Activated CD8-positive, alpha-beta memory T cell treated with anti-CD3 and anti-CD28 coated beads for 24 hours (primary cell): ENCODE data around the gene AMPD3.
"Not testable (repeated sequence)": the region's sequence is repeated elsewhere in the genome, so short reads cannot be mapped to it uniquely, and the experiment has no call there.

Experiments
- DNase-seq: peaks from one replicate; pipeline ENCODE4 v3.0.0-alpha.2; 2020

AMPD3 gene

DNA sequence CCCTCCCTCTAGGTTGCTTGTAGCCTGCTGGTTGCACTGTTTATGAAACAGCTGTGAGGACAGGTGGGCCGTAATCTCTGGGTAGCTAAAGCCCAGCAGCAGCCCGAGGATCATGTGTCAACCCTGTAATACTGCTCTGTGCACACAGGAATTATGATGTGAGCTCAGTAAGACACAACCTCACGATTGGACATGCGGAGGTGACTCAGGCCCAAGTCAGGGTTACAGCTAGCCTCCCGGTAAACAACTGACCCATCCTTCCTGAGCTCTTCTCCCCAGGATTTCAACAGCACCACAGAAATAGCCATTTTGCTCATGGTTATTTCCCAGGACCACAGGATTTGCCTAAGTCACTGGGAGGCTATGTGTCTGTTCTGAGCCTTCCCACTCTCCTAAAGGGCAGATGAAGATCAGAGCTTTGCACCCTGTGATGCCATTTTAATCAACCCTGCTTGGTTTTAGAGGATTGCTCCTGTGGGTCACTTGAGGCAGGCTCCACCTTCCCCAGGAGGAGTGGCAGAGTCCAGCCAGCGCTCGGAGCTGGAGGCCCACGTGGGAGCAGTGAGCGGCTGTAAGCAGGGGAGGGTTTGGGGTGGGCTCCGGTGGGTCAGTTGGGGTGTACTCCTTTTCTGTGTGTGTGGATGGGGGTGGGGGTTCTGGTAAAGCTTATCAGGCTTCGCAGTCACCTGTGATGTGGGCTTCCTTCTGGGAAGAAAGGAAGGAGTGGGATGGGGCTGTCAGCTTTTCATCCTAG lies at the start of gene AMPD3:
TSS of gene AMPD3 (plus strand) at position 387 of the 754 bp plus-strand sequence. CDS start 6,256 bp downstream, outside the sequence.
- peak; percentile 59 for DNase-seq

DNA sequence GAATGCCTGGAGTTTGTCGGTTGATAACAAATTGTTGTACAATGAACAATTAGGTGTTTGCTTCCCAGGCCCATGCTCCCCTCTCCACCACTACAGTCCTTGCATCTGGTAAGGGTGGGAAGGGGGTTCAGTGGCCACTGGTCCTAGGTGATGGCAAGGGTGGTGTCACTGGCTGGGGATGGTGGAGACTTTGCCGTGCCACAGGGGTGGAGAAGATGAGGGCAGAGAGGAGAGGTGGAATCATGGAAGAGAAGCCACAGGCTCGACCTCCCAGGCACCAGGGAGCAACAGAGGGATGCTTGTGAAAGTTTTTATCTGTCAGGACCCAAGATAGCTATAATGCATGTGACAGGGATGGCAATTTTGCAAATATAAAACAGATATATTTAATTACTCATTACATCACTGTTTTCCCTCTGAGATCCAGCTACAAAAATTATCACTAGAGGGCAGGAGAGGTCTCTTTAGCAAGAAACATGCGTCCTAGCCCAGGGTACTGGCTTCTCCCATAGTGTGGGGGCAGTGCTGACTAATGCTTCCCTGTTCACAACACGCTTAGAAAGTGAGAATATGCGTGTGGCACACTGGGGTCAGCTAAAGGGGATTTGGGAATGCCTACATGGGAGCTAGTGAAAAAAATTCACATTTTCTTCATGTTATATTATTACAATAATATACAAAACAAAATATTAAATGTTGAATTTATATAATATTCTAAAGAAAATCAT lies 49.0 kb upstream of the AMPD3 start:
- peak; percentile 66 for DNase-seq

DNA sequence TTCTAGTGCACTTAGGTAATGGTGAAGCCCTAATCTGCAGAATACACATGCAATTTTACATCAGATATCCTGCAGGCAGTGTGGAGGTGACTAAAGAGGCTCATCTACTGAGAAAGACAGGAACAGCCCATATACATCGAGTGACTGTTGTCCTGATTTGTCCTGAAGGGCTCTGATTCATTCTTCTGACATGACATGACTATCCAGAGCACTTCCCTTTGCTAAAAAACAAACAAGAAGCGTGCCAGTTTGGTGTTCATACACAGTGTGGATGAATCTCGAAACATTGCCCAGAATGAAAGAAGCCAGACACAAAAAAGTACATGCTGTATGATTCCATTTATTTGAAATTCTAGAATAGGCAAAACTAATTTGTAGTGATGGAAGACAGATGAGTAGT lies 48.0 kb upstream of the AMPD3 start:
- DNase-seq, result no peak

DNA sequence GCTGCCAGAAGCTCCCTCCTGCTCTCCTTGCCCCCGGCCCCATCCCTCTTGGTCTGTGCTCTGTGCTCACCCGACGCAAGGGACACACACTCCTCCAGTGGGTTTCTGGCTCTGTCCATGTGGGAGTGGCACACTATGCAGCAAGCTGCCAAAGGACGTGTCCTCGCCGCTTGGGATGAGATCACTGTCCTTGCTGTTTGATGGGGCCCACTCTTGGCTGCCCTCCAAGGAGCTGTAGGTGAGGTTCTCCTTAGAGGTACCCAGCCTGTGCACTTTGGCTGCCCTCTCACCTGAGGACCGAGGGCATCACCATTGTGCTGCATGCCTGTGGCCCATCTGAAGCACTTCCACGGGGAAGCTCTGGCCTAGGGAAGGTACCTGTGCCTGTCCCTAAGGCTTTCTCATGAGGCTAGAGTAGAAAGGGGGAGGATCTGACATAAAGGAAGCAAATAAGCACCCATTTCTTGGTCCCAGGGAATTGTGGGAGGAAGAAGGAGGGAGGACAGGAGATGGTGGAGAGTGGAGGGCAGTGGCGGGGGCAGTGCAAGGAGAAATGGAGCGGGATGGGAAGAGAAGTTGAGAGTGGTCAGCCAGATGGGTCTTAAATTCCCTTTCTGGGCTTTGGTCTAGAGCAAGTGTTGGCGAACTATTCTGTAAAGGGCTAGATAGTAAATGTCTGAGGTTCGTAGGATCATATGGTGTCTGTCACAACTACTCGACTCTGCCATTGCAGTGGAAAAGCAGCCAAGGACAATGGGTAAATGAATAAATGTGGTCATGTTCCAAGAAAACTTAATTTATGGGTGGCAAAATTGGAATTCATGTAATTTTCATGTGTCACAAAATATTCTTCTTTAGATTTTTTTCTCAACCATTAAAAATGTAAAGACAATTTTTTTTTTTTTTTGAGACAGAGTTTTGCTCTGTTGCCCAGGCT lies 47.0 kb upstream of the AMPD3 start:
- no peak for DNase-seq

DNA sequence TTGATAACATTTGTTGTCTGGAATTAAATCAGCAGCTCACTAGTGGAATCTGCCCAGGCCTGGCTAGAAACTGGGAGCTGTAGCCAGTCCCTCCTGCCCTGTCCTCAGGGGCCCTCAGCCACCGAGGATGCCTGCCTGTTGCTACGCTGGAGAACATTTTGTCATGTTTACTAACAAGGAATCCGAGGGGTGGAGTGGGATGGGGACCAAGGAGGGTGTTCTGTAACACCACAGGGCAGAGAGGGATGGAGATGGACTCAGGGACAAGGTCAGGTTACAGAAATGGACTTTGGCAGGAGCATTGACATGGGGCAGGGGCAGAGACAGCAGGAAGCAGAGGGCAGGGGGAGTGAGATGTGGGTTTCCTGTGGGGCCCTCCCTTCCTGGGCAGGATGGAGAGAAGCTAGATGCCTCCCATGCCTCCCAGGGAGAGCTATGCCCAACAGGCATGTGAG lies 45.8 kb upstream of the AMPD3 start:
- no peak for DNase-seq

DNA sequence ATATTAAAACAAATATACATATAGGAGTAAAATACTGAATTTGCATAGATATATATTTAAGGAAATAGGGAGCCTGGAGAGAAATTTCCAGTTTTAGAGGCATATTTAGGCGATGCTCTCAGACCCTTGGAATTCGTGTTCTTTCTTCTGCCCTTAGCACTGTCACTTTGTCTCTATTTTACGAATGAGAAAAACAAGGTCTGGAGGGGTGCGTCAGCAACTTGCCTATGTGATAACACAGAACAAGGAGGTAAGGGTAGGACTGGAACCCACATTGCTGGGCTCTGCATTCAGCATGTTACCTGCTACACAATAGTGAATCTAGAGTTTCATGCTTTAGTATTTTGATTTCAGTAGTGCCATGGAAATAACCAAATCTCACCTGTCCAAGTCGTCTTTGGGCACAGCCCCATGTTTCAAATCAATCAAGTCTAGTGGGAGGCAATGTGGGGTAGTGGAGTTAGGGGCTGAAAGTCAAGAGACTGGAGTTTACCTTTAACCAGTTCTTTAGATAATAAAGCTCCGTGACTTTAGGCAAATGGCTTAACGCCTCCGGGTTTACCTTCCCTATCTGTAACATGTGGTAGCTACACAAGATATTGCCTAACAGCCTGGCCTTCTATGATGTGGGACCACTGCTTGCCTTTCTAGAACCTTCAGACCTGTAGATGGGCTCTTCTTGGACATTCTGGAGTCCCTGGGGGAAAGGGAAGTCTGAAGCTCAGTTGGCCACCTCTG lies 44.8 kb upstream of the AMPD3 start:
- DNase-seq, result peak; percentile 41

DNA sequence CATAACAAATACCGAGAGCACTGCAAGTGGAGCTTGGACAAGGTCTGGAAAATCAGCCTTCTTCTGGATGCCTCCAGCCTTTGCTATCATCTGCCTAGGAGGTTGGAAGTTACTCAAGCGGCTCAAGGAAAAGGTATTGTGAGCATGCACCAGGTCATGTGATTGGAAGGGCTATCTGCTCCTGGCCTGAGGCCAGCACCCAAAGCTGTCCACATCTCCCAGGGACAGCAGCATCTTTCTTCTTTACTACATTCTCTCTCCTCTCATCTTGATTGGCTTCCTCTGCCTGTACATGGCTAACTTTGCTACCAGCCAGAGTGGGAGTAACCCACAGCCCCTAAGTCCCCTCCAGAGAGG lies 44.2 kb upstream of the AMPD3 start:
- DNase-seq, result peak; percentile 48

DNA sequence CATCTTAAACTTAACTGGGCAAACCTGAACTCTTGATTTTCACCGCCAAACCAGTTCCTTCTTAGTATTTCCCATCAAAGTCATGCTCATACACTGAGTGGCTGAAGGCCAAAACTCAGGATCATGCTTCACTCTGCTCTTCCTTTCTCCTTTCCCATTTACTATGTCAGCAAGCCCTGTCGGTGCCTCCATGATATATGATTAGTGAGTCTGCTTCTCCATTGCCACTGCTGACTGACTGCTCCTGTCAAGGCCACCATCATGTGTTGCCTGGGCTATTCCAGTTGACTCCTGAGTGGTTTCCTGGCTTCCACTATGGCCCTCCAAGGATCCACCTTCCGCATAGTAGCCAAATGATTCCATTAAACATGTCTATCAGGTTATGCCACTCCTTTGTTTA lies 42.8 kb upstream of the AMPD3 start:
- peak; percentile 24 for DNase-seq

DNA sequence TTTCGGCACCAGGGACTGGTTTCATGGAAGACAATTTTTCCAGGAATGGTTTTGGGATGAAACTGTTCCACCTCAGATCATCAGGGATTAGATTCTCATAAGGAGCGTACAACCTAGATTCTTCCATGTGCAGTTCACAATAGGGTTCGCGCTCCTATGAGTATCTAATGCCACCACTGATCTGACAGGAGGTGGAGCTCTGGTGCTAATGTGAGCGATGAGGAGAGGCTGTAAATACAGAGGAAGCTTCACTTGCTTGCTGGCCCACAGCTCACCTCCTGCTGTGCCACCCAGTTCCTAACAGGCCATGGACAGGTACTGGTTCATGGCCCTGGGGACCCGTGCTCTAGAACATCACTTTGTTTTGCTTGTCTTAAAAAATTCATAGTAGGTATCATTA lies 41.8 kb upstream of the AMPD3 start:
- DNase-seq, result peak; percentile 60

DNA sequence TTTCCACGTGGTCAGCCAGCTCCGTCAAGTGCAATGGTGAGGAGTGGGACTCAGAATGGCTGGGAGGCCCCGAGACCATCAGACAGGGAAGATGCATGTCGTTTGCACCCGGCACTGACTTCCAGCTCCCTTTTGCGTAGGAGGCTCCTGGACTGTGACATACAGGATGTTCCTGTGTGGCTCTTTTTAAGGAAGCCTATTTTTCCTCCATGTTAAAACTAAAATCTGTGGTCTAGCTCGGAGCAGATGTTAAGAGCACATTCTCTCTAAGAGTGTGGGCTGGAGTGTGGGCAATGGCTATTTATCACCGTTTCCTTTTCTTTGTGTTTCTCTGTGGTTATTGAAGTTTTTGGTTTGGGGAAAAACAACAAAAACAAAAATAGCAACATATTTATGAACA lies 40.9 kb upstream of the AMPD3 start:
- DNase-seq, result peak; percentile 38

DNA sequence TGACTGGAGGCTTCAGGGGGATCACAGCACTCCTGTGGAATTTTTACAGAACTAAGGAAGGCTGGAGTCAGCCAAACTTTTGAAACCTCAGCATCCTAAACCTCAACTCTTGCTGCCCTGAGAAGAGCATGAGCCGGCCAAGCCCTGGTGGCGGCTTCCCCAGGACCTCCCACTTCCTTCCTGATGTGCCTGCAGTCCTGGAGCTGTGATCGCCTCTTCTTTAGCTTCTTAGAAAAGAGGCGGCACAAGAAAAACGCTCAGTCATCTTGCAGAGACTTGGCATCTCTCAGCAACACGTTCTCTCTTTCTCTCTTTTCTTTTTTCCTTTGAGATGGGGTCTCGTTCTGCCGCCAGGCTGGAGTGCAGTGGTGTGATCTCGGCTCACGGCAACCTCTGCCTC lies 40.4 kb upstream of the AMPD3 start:
- no peak for DNase-seq

DNA sequence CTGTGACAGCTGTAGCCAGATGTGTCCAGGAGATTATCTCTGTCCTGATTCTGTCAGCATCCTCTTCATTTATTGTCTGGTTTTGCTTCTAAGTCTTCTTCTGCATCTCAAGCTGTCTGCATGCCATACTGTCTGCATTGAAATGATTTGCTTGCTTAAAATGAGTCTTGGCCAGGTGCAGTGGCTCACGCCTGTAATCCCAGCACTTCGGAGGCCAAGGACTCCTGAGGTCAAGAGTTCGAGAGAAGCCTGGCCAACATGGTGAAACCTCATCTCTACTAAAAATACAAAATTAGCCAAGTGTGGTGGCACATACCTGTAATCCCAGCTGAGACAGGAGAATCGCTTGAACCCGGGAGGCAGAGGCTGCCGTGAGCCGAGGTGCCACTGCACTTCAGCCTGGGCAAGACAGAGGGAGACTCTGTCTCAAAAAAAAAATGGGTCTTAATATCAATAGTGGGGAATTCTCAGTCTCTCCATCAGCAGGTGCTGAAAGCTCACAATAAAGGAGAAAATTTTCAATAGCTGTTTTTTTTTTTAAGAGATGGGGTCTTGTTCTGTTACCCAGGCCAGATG lies 39.2 kb upstream of the AMPD3 start:
- DNase-seq, result no peak

DNA sequence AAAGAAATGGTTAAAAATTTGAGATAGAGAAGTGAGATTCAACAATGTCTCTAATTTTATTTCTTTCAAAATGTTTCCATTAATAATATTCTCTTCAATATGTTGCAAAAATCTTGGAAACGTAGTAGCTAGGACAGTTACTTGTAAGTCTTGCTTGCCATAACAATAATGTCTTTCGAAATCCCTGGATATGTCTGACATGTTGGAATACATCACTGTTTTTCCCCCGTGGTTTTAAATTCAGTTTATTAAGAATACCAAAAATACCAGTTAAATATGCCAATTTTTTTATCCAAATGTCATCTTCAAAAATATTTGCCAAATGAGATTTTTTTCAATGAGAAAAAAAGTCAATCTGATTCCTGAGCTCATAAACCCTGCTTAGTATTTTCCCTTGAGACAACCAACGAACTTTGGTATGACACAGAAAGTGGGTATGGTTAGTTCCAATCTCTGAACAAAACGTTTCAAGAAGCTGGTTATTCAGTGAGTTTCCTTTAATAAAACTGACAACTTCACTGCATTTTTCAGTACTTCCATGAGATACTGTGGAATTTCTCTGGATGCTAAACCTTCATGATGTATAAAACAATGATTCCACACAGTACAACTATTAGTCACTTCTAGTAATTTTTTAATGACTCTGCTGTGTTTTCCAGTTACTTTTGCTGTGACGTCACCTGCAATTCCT lies 36.7 kb upstream of the AMPD3 start:
- DNase-seq, result no peak

DNA sequence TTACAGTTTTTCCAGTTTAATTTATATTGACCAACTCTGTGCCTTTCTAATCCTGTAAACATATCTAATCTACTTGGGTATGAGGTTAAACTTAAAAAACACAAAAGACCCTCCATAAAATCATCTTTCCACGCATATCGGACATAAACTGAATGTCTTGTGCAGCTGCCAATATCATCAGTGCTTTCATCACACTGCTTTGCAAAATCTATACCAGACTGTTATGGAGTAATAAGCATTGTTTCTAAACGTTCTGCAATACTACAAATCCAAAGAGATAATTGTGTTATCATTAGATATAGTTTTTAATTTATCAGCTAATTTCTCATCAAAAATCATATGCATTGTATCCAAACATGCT lies 36.1 kb upstream of the AMPD3 start:
- DNase-seq, result no peak

DNA sequence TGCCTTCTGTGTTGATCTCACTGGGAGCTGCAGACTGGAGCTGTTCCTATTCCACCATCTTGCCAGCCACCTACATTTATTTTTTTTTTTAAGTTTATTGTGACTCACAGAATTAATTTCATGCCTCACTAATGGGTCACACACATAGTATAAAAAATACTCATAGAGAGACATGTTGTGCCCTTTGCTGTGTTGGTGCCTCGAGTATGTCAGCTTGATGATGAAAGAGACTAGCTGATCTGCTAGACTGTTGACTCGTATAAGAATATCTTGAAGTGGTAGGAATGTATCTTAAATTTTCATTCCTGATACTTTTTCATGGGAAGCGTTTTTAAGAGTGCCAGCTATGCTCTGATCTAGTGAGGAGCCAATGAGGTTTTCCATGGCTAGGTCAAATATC lies 28.6 kb upstream of the AMPD3 start:
- DNase-seq, result no peak

DNA sequence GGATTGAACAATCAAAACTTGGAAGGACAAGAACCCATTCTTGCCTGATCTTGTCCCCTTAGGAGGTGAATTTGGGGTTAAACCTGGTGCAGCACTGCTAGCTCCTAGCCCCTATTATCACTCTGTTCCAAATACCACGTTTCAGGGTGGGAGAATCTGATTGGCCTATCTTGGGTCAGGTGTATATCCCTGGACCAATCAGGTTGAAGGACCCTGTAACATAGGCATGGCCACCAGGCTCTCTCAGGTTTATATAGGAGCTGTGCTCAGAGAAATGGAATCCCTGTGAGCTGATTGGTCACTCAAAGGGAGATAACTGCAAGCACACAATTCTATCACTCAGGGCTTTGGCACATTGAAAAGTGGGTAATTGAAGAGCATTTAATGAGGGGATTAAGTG lies 26.6 kb upstream of the AMPD3 start:
- no peak for DNase-seq

DNA sequence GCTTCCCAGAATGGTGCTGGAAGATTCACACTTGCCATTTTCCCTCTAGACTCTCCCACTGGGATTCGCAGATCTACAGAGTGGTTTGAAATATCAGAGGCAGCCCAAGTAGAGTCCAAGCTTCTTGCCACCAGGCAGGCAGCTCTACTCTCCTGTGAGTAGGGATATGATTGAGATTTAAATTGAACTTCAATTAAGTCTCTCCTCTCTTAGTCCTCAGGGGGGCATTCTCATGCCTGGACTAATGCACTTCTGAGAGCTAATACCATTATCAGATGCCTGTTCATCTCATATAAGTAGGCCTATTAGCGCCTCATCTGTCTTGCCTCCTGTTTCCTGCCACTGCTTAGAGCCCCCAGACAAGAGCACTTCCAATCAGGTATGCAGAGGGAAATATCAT lies 25.5 kb upstream of the AMPD3 start:
- DNase-seq, result no peak

DNA sequence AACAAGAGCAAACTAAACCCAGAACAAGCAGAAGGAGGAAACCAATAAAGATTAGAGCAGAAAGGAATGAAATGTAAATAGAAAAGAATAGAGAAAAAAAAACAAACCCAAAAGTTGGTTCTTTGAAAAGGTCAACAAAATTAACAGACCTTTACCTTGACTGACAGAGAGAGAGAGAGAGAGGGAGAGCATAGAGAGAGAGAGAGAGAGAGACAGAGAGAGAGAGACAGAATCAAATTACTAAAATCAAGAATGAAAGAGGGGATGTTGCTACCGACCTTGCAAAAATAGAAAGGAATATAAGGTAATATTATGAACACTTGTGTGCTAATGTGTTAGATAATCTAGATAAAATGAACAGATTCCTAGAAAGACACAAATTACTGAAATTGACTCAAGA lies 22.6 kb upstream of the AMPD3 start:
- no peak for DNase-seq

DNA sequence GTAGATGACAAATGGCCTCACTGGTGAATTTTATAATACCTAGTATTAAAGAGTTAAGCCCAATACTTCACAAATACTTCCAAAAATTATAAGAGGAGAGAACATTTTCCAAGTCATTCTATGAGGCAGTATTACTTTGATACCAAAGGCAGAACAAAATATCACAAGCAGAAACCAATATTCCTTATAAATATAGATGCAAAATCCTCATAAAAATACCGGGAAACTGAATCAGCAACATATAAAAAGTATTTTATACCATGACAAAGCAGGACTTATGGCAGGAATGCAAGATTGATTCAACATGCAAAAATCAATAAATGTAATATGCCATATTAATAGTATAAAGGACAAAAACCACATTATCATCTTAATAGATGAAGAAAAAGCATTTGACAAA lies 22.1 kb upstream of the AMPD3 start:
- no peak for DNase-seq

DNA sequence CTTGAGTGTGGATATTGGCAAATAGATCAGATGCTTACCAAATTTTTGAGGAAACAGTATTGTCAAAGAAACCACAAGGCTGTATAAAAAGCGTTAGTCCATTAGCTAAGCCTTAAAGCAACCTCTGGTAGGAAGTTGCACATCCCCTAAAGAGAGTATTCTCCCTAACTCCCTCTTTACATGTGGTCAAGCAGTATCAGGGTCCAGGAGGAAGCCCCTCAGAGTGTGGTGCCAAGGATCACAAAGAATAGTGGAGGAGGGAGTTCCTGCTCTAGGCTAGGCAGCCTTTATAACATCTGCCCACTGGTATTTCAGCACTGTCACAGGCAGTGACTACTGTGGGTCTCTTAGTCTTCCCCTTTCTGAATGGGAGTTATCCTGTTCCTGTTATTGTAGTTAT lies 18.8 kb upstream of the AMPD3 start:
- DNase-seq, result no peak

DNA sequence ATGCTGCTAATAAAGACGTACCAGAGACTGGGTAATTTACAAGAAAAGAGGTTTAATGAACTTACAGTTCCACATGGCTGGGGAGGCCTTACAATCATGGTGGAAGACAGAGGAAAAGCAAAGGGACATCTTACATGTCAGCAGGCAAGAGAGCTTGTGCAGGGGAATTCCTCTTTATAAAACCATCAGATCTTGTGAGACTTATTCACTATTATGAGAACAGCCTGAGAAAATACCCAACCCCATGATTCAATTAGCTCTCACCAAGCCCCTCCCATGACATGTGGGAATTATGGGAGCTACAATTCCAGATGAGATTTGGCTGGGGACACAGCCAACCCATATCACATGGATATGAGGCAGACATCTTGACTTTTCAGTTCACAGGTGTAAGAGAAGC lies 18.4 kb upstream of the AMPD3 start:
- DNase-seq, result not testable (repeated sequence)

DNA sequence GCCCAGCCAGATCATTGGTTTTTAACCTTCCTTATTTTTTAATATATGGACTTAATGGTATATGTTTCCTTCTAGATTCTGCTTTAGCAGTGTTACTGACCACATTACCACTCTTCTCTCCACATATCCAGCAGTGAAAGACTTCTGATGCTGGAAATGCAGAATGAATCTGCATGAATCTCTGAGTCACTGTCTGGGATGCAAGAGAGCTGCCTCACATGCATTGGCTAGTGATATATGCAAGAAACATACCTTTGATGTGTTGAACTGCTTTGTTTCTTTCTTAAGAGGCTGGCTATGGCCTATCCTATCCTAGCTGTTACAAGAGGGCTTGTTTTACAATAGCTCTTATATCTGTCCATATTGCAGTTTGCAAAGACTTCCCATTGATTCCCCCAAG lies 16.6 kb upstream of the AMPD3 start:
- DNase-seq, result no peak
